ENCODE measurements around the gene C1orf52. TPM values are rescaled to one million over a fixed set of nuclear protein-coding genes. Genes with fewer than 3 reads are reported as not detected.

Gene C1orf52
- total RNA-seq, 1 donor from 2014 or later: 15.4 TPM

DNA sequence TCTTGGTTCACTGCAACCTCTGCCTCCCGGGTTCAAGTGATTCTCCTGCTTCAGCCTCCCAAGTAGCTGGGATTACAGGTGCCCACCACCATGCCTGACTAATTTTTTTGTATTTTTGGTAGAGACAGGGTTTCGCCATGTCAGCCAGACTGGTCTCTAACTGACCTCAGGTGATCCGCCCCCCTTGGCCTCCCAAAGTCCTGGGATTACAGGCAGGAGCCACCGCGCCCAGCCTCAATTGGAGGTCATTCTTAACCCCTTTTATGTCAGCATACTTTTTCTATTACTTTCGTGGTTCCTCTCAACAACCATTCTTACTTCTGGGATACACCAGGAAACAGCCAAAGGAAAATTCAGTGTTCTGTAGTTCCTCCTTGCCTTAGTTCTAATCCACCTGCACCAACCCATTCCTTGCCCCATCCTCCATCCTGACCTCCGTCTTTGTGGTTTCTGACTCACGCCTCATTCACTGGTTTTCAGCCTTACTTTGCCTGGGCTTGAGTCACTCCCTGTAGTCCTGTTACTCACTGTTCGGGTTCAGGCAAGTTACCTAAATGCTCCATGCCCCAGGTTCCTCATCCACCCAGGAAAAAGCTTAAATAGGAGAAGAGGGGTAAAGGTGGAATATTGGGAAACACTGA is 29.9 kb upstream of the C1orf52 start:
- H3K4me3 ChIP-seq (ENCODE audit: low read depth, low read length): no peak overlapping the region
- TF ChIP-seq, protein P1, sequence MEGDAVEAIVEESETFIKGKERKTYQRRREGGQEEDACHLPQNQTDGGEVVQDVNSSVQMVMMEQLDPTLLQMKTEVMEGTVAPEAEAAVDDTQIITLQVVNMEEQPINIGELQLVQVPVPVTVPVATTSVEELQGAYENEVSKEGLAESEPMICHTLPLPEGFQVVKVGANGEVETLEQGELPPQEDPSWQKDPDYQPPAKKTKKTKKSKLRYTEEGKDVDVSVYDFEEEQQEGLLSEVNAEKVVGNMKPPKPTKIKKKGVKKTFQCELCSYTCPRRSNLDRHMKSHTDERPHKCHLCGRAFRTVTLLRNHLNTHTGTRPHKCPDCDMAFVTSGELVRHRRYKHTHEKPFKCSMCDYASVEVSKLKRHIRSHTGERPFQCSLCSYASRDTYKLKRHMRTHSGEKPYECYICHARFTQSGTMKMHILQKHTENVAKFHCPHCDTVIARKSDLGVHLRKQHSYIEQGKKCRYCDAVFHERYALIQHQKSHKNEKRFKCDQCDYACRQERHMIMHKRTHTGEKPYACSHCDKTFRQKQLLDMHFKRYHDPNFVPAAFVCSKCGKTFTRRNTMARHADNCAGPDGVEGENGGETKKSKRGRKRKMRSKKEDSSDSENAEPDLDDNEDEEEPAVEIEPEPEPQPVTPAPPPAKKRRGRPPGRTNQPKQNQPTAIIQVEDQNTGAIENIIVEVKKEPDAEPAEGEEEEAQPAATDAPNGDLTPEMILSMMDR (conservative IDR thresholded peaks at IDR 0.05; ENCODE audit: low read depth, low read length): no peak
- DNase-seq (ENCODE audit: low read depth): peak; percentile 93

DNA sequence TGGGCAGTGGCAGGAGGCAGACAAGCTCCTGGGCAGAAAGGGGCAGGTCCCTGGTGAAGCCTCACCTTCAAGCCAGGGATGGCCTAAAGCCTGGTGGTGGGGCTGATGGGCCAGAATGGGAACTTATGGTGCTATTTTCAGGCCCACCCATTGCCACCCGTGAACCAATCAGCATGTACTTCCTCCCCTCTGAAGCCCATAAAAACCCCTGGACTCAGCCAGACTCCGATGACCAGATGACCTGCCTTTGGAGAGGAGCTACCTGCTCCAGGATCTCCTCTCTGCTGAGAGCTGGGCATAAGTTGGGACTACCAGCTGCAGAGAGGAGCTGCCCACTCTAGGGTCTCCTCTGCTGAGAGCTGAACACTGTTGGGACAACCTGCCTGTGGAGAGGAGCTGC is 24.7 kb upstream of the C1orf52 start:
- TF ChIP-seq, protein P1 (conservative IDR thresholded peaks at IDR 0.05; ENCODE audit: low read depth, low read length): no peak
- no peak overlapping the region for H3K4me3 ChIP-seq (ENCODE audit: low read depth, low read length)
- DNase-seq (ENCODE audit: low read depth): no peak

GRCh38 chr1:85283475-85284199 is 24.2 kb upstream of the C1orf52 start:
- DNase-seq (ENCODE audit: low read depth): no peak
- TF ChIP-seq, protein P1 (conservative IDR thresholded peaks at IDR 0.05; ENCODE audit: low read depth, low read length): no peak
- no peak overlapping the region for H3K4me3 ChIP-seq (ENCODE audit: low read depth, low read length)

DNA sequence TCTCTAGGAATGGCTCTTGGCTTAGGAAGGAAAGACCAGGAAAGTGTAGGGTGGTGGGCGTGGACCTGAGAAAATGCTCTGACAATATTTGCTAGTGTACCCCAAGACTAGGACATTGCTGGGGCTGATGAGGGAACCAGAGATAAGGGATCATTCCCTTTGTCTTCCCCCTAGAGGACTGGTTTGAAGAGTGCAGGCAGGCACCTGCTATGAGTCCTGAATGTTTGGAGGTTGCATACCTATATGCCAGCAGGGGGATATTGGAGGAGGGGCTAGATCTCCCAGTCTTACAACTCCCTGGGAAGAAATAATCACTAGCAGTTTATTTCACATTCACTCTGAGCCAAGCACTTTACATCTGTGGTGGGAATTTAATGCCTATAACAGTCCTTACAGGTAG is 23.0 kb upstream of the C1orf52 start:
- TF ChIP-seq, protein P1 (conservative IDR thresholded peaks at IDR 0.05; ENCODE audit: low read depth, low read length): peak; percentile 44
- DNase-seq (ENCODE audit: low read depth): no peak
- H3K4me3 ChIP-seq (ENCODE audit: low read depth, low read length): no peak overlapping the region

GRCh38 chr1:85280636-85281035 is 21.2 kb upstream of the C1orf52 start:
- H3K4me3 ChIP-seq (ENCODE audit: low read depth, low read length): no peak overlapping the region
- TF ChIP-seq, protein P1 (conservative IDR thresholded peaks at IDR 0.05; ENCODE audit: low read depth, low read length): no peak
- no peak for DNase-seq (ENCODE audit: low read depth)

DNA sequence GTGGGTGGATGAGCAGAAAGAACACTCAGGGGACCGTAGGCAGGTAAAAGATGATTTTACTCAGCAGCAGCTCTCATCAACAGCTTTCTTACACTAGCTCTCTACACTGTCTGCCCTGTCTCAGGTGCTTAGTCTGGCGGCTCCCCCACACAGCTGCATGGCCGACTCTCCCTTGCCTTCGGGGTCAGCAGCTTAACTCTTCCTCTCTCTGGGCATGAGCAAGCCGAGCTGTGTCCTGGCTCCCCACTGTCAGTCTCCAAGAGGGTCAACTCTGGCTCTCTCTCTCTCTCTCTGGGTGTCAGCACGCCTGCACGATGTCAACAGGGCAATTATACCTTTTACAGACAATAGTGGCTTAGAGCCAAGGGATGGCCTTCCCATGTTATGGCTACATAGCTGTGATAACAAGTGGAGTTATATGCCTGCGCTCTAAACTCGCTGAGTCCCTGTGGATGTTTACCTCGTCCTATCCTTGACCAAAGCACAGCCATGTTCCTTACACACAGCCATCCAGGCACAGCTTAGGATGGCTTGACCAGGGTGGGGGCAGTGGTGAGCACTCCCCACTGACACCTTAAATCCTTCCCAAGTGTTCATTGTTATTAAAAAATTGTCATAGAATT is 20.1 kb upstream of the C1orf52 start:
- TF ChIP-seq, protein P1 (conservative IDR thresholded peaks at IDR 0.05; ENCODE audit: low read depth, low read length): no peak
- peak overlapping the region; percentile 39 for H3K4me3 ChIP-seq (ENCODE audit: low read depth, low read length)
- DNase-seq (ENCODE audit: low read depth): no peak

Measured in epithelial cell of proximal tubule (primary cell).